GM23248 (cell line): ENCODE data around the gene DNAAF5. TPM values are rescaled to one million over a fixed set of nuclear protein-coding genes. Genes with fewer than 3 reads are reported as not detected.

ENCODE experiments used
- DNase-seq: peaks from one replicate; pipeline ENCODE4 v3.0.0-alpha.2; 2015
- H2AFZ ChIP-seq: fragments of 200-600 bp; sonication (generic); 2 replicates; pipeline ENCODE4 v1.6.1; 2016; ENCODE audit warnings: antibody characterized with exemption
- H3F3A ChIP-seq: fragments of 200-600 bp; sonication (generic); 2 replicates; pipeline ENCODE4 v1.6.1; 2016; ENCODE audit warnings: mild to moderate bottlenecking, antibody characterized with exemption, mixed run types; ENCODE audit not compliant: insufficient read depth
- H3K27ac ChIP-seq: fragments of 200-600 bp; sonication (generic); 2 replicates; pipeline ENCODE4 v1.5.1; 2016; ENCODE audit warnings: mild to moderate bottlenecking
- H3K27me3 ChIP-seq: fragments of 200-600 bp; sonication (generic); replicated peaks from 2 replicates; pipeline ENCODE4 v1.6.1; 2016; ENCODE audit warnings: mild to moderate bottlenecking; ENCODE audit not compliant: insufficient read depth
- H3K36me3 ChIP-seq: fragments of 200-600 bp; sonication (generic); 2 replicates; pipeline ENCODE4 v1.6.1; 2016; ENCODE audit warnings: low read depth, mild to moderate bottlenecking
- H3K4me1 ChIP-seq: fragments of 200-600 bp; sonication (generic); 2 replicates; pipeline ENCODE4 v1.6.1; 2016; ENCODE audit warnings: mild to moderate bottlenecking; ENCODE audit not compliant: insufficient read depth
- H3K4me2 ChIP-seq: fragments of 200-600 bp; sonication (generic); one replicate; pipeline ENCODE4 v1.6.1; 2016; ENCODE audit warnings: mild to moderate bottlenecking; ENCODE audit not compliant: unreplicated experiment
- H3K4me3 ChIP-seq: fragments of 200-600 bp; sonication (generic); 2 replicates; pipeline ENCODE4 v1.5.1; 2016; ENCODE audit warnings: mild to moderate bottlenecking
- H3K79me2 ChIP-seq: fragments of 200-600 bp; sonication (generic); 2 replicates; pipeline ENCODE4 v1.6.1; 2016; ENCODE audit warnings: mild to moderate bottlenecking; ENCODE audit not compliant: insufficient read depth
- H3K9ac ChIP-seq: fragments of 200-600 bp; sonication (generic); 2 replicates; pipeline ENCODE4 v1.6.1; 2016; ENCODE audit warnings: mild to moderate bottlenecking
- H3K9me2 ChIP-seq: fragments of 200-600 bp; sonication (generic); 2 replicates; pipeline ENCODE4 v1.6.1; 2016; ENCODE audit warnings: mixed run types, mild to moderate bottlenecking, moderate library complexity; ENCODE audit not compliant: insufficient read depth
- H3K9me3 ChIP-seq: fragments of 200-600 bp; sonication (generic); one replicate; pipeline ENCODE4 v1.6.1; 2017; ENCODE audit warnings: low read depth
- H4K20me1 ChIP-seq: fragments of 200-600 bp; sonication (generic); 2 replicates; pipeline ENCODE4 v1.6.0; 2016; ENCODE audit not compliant: insufficient read depth
- EZH2 ChIP-seq: fragments of 200-600 bp; sonication (generic); IDR thresholded peaks from 2 replicates; pipeline ENCODE4 v1.6.1; 2018; ENCODE audit warnings: antibody characterized with exemption, mild to moderate bottlenecking; ENCODE audit not compliant: insufficient read depth, poor library complexity, severe bottlenecking
- EZH2phosphoT487 ChIP-seq: fragments of 200-600 bp; sonication (generic); IDR thresholded peaks from 2 replicates; pipeline ENCODE4 v1.6.1; 2018; ENCODE audit warnings: antibody characterized with exemption, moderate library complexity, mild to moderate bottlenecking, low read depth; ENCODE audit not compliant: insufficient read depth
- WGBS, 2 experiments: methylation state at CpG; one replicate each; pipeline ENCODE4 v1.1.6; 2015 to 2017; ENCODE audit warnings: low lambda C conversion rate in 2 of 2, low coverage in 1 of 2; ENCODE audit errors: missing lambda C conversion rate in 2 of 2; 5-methylcytosine and 5-hydroxymethylcytosine counted together
- in situ Hi-C: fragments of 300-500 bp; cut with MboI; formaldehyde crosslinking; loops from 2 replicates; pipeline ENCODE4 v1.15.0; 2020
- polyA plus RNA-seq: library from polyadenylated mRNA; unstranded; fragments of >200 nt; fragmentation: Nextera tagmentation; extraction: Ambion mirVana; gene quantifications from 2 replicates; pipeline ENCODE4 v1.2.1, GENCODE V29; 2016
- total RNA-seq: library from RNA; depleted of rRNA; stranded (reverse); fragments of >200 nt; shearing (Covaris generic); gene quantifications from 2 replicates; pipeline ENCODE4 v1.2.3, GENCODE V29; 2014; rRNA removed

Gene DNAAF5
- total and polyA plus RNA-seq, 2 experiments from 2014 or later, result 5.7 to 35.7 TPM

DNA sequence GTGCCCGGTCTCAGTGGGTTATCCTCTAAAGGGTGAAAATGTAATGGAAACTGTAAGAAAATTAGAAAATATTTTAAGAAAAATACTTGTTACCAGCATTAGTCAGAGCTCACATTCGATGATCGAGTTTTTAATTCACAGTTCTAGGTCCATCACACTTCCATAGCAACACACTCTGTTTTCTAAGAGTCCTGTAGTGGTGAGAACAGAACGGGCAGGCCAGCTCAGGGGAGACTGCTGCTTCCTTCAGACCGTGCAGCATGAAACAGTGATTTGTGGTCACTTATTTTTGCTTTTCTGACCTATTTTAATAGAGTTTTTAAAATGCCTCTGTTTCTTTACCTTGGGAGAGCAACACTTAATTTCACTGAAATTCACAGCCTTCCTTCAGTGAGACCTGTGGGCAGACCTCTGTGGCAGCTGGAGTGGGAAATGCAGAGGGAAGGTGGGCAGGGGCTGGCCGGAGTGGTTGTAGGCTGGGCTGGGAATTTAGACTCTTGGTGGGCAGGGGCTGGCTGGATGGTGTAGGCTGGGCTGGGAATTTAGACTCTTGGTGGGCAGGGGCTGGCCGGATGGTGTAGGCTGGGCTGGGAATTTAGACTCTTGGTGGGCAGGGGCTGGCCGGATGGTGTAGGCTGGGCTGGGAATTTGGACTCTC is 107.2 kb downstream of the DNAAF5 start:
- TF ChIP-seq EZH2 (no peak), EZH2phosphoT487 (no peak)
- H3K9ac ChIP-seq, result peak overlapping the region; percentile 22; the same call in 1 of the 2 replicates
- peak; percentile 43 for DNase-seq
- in situ Hi-C loops, result no loop called here
- peaks cover 90% of the 10 kb centered on the region for H3K79me2 ChIP-seq
- H3K9me3 ChIP-seq, result no peaks in the 10 kb centered on the region
- no peaks in the 10 kb centered on the region for H4K20me1 ChIP-seq
- H2AFZ ChIP-seq, result no peak overlapping the region
- WGBS, 2 experiments, result 77 to 79% methylated on average over 8 of the region's 8 CpGs
- no peaks in the 10 kb centered on the region for H3K27me3 ChIP-seq
- H3K36me3 ChIP-seq, result no peaks in the 10 kb centered on the region
- H3K4me3 ChIP-seq, result no peak overlapping the region
- H3K4me1 ChIP-seq, result peaks cover 32% of the 10 kb centered on the region
- H3F3A ChIP-seq, result peaks cover 16% of the 10 kb centered on the region
- H3K9me2 ChIP-seq, result no peaks in the 10 kb centered on the region
- no peak overlapping the region for H3K4me2 ChIP-seq
- peak overlapping the region; percentile 99; the same call in 1 of the 2 replicates for H3K27ac ChIP-seq

DNA sequence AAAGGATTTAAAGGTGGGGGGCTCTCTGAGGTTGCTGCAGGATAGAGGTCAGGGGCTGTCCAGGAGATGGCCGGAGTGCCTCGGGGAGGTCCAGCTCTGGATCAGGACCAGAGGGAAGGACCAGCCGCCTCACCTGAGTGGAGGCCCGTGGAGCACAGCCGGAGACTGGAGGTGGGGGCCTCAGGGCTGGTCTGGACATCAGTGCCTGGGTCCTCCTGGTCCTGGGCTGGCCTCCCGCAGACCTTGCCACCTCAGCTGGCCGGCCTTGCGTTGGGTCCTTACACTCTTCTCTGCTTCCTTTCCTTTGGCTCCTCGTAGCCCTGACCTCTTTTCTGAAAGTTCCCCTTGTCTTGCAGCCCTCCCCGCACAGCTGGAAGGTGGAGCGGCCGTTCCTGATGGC is 107.8 kb downstream of the DNAAF5 start:
- Histone ChIP-seq H3K9ac (no peak overlapping the region), H3K9me2 (no peaks in the 10 kb centered on the region), H4K20me1 (no peaks in the 10 kb centered on the region), H3K4me1 (peaks cover 32% of the 10 kb centered on the region), H3K4me3 (no peak overlapping the region), H2AFZ (no peak overlapping the region), H3F3A (peaks cover 16% of the 10 kb centered on the region), H3K36me3 (no peaks in the 10 kb centered on the region), H3K27me3 (no peaks in the 10 kb centered on the region), H3K9me3 (no peaks in the 10 kb centered on the region), H3K4me2 (no peak overlapping the region), H3K27ac (no peak overlapping the region), H3K79me2 (peaks cover 90% of the 10 kb centered on the region)
- TF ChIP-seq EZH2 (no peak), EZH2phosphoT487 (no peak)
- no peak for DNase-seq
- in situ Hi-C loops, result no loop called here
- WGBS, 2 experiments, result 90 to 91% methylated on average over 12 of the region's 12 CpGs

DNA sequence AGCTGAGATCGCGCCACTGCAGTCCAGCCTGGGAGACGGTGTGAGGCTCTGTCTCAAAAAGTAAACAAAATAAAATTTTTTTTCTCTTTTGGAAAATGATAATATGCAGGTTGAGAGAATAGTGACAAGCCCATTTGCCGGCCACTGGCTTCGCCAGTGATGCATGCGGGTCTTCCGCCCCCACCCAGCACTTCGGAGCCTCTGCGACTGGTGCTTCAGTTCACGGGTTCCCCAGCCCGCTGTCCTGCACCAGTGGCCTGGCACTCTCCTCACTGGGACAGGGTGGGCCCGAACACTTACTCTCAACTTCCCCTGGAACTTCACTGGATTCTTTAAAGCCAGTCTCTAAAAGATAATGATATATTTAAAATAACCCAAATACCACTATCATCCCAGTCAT is 108.5 kb downstream of the DNAAF5 start:
- in situ Hi-C loops, result no loop called here

DNA sequence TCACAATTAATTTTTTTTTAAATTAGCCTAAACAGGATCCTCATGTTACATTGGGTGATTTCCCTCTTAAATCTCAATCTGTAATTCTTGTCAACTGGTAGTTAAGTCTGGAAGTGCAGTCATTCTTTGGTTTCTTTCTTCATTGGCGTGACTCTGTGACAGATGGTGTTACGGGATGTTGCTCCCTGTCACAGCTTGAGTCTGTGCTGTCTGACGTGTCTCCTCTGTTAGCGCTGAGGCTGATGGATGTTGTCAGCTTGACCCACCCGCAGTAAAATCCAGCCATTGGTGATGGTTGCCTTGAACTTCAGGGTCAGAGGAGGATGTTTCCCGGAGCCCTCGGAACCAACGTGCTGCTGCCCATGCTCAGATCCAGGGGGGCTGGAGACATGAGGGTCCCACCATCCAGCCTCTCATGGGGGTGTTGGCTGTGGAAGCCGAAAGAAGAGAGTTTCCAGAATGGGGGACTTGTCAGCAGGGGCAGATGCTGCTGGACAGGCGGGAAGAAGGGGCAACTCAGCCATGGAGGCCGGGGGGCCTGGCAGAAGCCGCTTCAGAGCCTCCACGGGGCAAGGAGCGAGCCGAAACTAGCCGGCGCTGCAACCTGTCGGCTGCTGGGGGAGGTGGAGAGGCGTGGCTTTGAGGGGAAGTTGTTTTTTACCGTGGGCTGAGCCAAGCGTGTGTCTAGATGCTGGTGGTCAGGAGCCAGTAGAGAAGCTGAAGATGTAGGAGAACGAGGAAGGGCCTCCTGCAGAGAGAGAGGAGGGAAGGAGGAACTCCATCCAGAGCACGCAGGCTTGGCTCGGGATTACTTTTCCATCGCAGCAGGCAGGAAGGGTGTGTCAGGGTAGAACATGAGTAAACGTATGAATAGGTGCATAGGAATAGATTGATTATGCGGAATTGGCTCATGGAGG is 109.2 kb downstream of the DNAAF5 start:
- H3K9ac ChIP-seq, result no peak overlapping the region
- H3K79me2 ChIP-seq, result peaks cover 75% of the 10 kb centered on the region
- H3K36me3 ChIP-seq, result no peaks in the 10 kb centered on the region; the same call in 1 of the 2 replicates
- no peak overlapping the region for H3K4me3 ChIP-seq
- no peak overlapping the region for H3K4me2 ChIP-seq
- 65 to 67% methylated on average over 27 of the region's 27 CpGs for WGBS, 2 experiments
- H3F3A ChIP-seq, result peaks cover 16% of the 10 kb centered on the region
- no peaks in the 10 kb centered on the region for H3K9me3 ChIP-seq
- in situ Hi-C loops, result no loop called here
- H2AFZ ChIP-seq, result no peak overlapping the region
- H3K9me2 ChIP-seq, result no peaks in the 10 kb centered on the region
- no peak overlapping the region for H3K27ac ChIP-seq
- no peaks in the 10 kb centered on the region for H4K20me1 ChIP-seq
- TF ChIP-seq EZH2 (no peak), EZH2phosphoT487 (no peak)
- peaks cover 28% of the 10 kb centered on the region for H3K4me1 ChIP-seq
- DNase-seq, result peak; percentile 34
- no peaks in the 10 kb centered on the region for H3K27me3 ChIP-seq

More for the DNA sequence above, 108.5 kb downstream of the DNAAF5 start:
- Histone ChIP-seq H3K27me3 (no peaks in the 10 kb centered on the region), H2AFZ (no peak overlapping the region), H4K20me1 (no peaks in the 10 kb centered on the region), H3K4me2 (no peak overlapping the region), H3K9ac (no peak overlapping the region), H3K4me1 (peaks cover 32% of the 10 kb centered on the region), H3K9me3 (no peaks in the 10 kb centered on the region), H3K79me2 (peaks cover 82% of the 10 kb centered on the region), H3F3A (peaks cover 16% of the 10 kb centered on the region), H3K9me2 (no peaks in the 10 kb centered on the region), H3K36me3 (no peaks in the 10 kb centered on the region; the same call in 1 of the 2 replicates), H3K4me3 (no peak overlapping the region), H3K27ac (no peak overlapping the region)
- TF ChIP-seq EZH2 (no peak), EZH2phosphoT487 (no peak)
- WGBS, 2 experiments, result 86 to 88% methylated on average over 12 of the region's 12 CpGs
- no peak for DNase-seq

Other genes starting within 250 kb of the DNAAF5 start
- 8.4 and 9.4 TPM in 2 replicates for gene PDGFA, start 206.9 kb upstream of the DNAAF5 start, total RNA-seq
- 4.7 and 5.1 TPM in 2 replicates for gene PDGFA, start 206.9 kb upstream of the DNAAF5 start, polyA plus RNA-seq
- 8.6 and 10.2 TPM in 2 replicates for gene PRKAR1B, start 582 bp downstream of the DNAAF5 start, total RNA-seq
- 12.9 and 13.0 TPM in 2 replicates for gene PRKAR1B, start 582 bp downstream of the DNAAF5 start, polyA plus RNA-seq
- 104 and 110 TPM in 2 replicates for gene SUN1, start 105.8 kb downstream of the DNAAF5 start, total RNA-seq
- gene SUN1, start 105.8 kb downstream of the DNAAF5 start, polyA plus RNA-seq, result 65.6 and 74.0 TPM in 2 replicates
- gene GET4, start 149.9 kb downstream of the DNAAF5 start, total RNA-seq, result 16.7 and 26.8 TPM in 2 replicates
- 25.3 and 26.3 TPM in 2 replicates for gene GET4, start 149.9 kb downstream of the DNAAF5 start, polyA plus RNA-seq
- 0.38 and 1.1 TPM in 2 replicates for gene ADAP1, start 228.0 kb downstream of the DNAAF5 start, total RNA-seq
- 0.24 and 0.51 TPM in 2 replicates for gene ADAP1, start 228.0 kb downstream of the DNAAF5 start, polyA plus RNA-seq
- 5.5 and 5.6 TPM in 2 replicates for gene COX19, start 248.8 kb downstream of the DNAAF5 start, total RNA-seq
- gene COX19, start 248.8 kb downstream of the DNAAF5 start, polyA plus RNA-seq, result 9.5 and 9.9 TPM in 2 replicates